ENCODE results near the gene KDM4B. TPM values are rescaled to one million over a fixed set of nuclear protein-coding genes. Genes with fewer than 3 reads are reported as not detected.

KDM4B gene
- total and polyA plus RNA-seq, 5 donors = 18.8 to 37.5 (median 26.6) TPM

DNA sequence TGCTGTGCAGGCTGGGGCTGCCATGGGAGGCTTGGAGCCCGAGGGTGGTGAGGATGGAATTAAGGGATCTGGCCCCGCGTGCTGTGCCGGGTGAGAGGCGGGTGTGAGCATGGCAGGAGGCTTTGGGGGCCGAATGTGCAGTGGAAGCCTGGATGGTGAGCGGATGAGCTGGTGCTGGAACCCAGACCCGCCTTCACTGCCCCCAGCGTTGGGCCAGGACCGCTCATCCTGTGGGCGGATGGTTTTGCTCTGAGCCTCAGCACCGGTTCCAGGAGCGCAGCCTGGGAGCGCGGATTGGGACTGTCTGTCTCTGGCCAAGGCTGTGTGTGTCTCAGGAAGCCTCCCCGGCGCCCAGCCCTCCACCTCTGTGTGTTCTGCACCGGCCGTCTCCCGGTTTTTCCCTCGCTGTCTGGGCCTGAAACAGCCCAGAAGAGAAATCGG lies 16.7 kb downstream of the KDM4B start:
- Histone ChIP-seq H3K4me3 (ENCODE audit: low read length) (no peak overlapping the region), H3K27ac (ENCODE audit: low read length) (no peak overlapping the region), H3K9me3 (ENCODE audit: control insufficient read depth, low read length) (no peaks in the 10 kb centered on the region), H3K4me1 (ENCODE audit: control insufficient read depth, insufficient read depth, low read length) (peaks cover 25% of the 10 kb centered on the region), H3K27me3 (ENCODE audit: control insufficient read depth, insufficient read depth) (no peaks in the 10 kb centered on the region)
- peak in 2 of 3 donors; percentile 53 to 58 for DNase-seq
- peak in 1 of 2 donors; percentile 8 for ATAC-seq
- intact Hi-C loops (cut with DNase I) = loop anchor here in 1 of 4 donors (5.0 kb wide), 1 partner anchor 42 kb away; no protein-coding TSS in a partner anchor
- 76% methylated on average over 22 of the region's 22 CpGs for WGBS

DNA sequence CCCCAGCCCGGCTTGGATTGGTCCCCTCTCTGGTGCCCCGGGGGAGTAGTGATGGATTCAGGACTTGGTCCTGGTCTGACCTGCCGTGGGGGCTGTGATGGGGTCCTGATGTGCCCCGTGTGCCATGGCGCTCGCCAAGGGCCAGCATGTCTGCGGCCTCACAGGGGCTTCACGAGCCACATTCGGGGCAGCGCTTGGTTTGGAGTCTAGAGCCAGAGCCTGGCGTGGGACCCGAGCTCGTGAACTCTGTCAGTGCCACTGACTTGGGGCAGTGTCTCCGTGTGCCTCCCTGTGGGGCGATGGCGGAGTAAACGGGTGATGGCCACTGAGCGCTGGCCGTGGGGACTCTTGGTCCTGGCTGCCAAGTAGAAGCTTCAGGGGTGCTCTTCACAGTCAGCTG lies 17.1 kb downstream of the KDM4B start:
- Histone ChIP-seq H3K9me3 (ENCODE audit: control insufficient read depth, low read length) (no peaks in the 10 kb centered on the region), H3K4me1 (ENCODE audit: control insufficient read depth, insufficient read depth, low read length) (peaks cover 25% of the 10 kb centered on the region), H3K27ac (ENCODE audit: low read length) (no peak overlapping the region), H3K4me3 (ENCODE audit: low read length) (no peak overlapping the region), H3K27me3 (ENCODE audit: control insufficient read depth, insufficient read depth) (no peaks in the 10 kb centered on the region)
- intact Hi-C loops (cut with DNase I) = loop anchor here in 1 of 4 donors (5.0 kb wide), 1 partner anchor 41 kb away; no protein-coding TSS in a partner anchor
- DNase-seq (peak in 2 of 3 donors; percentile 51 to 54), ATAC-seq (no peak)
- WGBS = 83% methylated on average over 19 of the region's 19 CpGs

- H3K4me3 ChIP-seq (ENCODE audit: low read length) = no peak overlapping the region
- H3K4me1 ChIP-seq (ENCODE audit: control insufficient read depth, insufficient read depth, low read length) = peaks cover 25% of the 10 kb centered on the region
- ATAC-seq = peak in 1 of 2 donors; percentile 9
- intact Hi-C loops (cut with DNase I) = loop anchor here in 1 of 4 donors (5.0 kb wide), 1 partner anchor 41 kb away; no protein-coding TSS in a partner anchor
- no peaks in the 10 kb centered on the region for H3K9me3 ChIP-seq (ENCODE audit: control insufficient read depth, low read length)
- H3K27ac ChIP-seq (ENCODE audit: low read length) = no peak overlapping the region
- no peaks in the 10 kb centered on the region for H3K27me3 ChIP-seq (ENCODE audit: control insufficient read depth, insufficient read depth)
- 79% methylated on average over 19 of the region's 19 CpGs for WGBS
- peak in 2 of 3 donors; percentile 43 to 49 for DNase-seq
Measured at GRCh38 chr19:4986471-4986891, 17.6 kb downstream of the KDM4B start.

DNA sequence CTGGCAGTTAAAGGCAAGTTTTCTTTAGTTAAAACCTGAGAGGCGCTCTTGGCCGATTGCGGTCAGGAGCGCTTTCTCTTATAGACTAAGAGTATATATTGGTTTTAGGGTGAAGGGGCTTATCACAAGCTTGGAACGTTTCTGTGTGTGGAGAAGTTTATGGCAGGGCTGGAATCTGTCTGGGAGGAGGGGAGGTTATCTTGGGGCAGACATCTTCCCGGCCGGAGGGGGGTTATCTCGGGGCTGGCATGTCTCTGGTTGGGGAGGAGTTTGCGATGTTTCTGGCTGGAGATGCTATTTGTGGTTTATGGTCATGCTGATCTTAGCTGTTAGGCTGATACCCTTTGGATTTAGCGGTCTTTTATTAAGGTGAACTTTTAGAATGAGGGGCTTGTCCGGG lies 18.3 kb downstream of the KDM4B start:
- H3K27ac ChIP-seq (ENCODE audit: low read length) = no peak overlapping the region
- ATAC-seq (no peak), DNase-seq (peak in 2 of 3 donors; percentile 54 to 56)
- intact Hi-C loops (cut with DNase I) = loop anchor here in 1 of 4 donors (5.0 kb wide), 1 partner anchor 40 kb away; no protein-coding TSS in a partner anchor
- WGBS = 34% methylated on average over 11 of the region's 11 CpGs
- peaks cover 25% of the 10 kb centered on the region for H3K4me1 ChIP-seq (ENCODE audit: control insufficient read depth, insufficient read depth, low read length)
- no peaks in the 10 kb centered on the region for H3K27me3 ChIP-seq (ENCODE audit: control insufficient read depth, insufficient read depth)
- H3K9me3 ChIP-seq (ENCODE audit: control insufficient read depth, low read length) = no peaks in the 10 kb centered on the region
- no peak overlapping the region for H3K4me3 ChIP-seq (ENCODE audit: low read length)

- Histone ChIP-seq H3K9me3 (ENCODE audit: control insufficient read depth, low read length) (no peaks in the 10 kb centered on the region), H3K27ac (ENCODE audit: low read length) (no peak overlapping the region), H3K27me3 (ENCODE audit: control insufficient read depth, insufficient read depth) (no peaks in the 10 kb centered on the region), H3K4me1 (ENCODE audit: control insufficient read depth, insufficient read depth, low read length) (peaks cover 25% of the 10 kb centered on the region), H3K4me3 (ENCODE audit: low read length) (no peak overlapping the region)
- no peak for ATAC-seq
- 65% methylated on average over 24 of the region's 24 CpGs for WGBS
- peak in 2 of 3 donors; percentile 45 to 53 for DNase-seq
- intact Hi-C loops (cut with DNase I) = loop anchor here in 1 of 4 donors (5.0 kb wide), 1 partner anchor 39 kb away; no protein-coding TSS in a partner anchor
Measured at GRCh38 chr19:4987692-4988370, 18.9 kb downstream of the KDM4B start.

- ATAC-seq (peak; percentile 61 to 81), DNase-seq (peak; percentile 77 to 85 (median 78))
- Histone ChIP-seq H3K4me3 (ENCODE audit: low read length) (no peak overlapping the region), H3K9me3 (ENCODE audit: control insufficient read depth, low read length) (no peaks in the 10 kb centered on the region), H3K27ac (ENCODE audit: low read length) (peak overlapping the region; percentile 11), H3K4me1 (ENCODE audit: control insufficient read depth, insufficient read depth, low read length) (peaks cover 21% of the 10 kb centered on the region), H3K27me3 (ENCODE audit: control insufficient read depth, insufficient read depth) (no peaks in the 10 kb centered on the region)
- intact Hi-C loops (cut with DNase I) = loop anchor here in 1 of 4 donors (5.0 kb wide), 1 partner anchor 38 kb away; no protein-coding TSS in a partner anchor
- 27% methylated on average over 13 of the region's 13 CpGs for WGBS
Measured at GRCh38 chr19:4988770-4989251, 19.9 kb downstream of the KDM4B start.

DNA sequence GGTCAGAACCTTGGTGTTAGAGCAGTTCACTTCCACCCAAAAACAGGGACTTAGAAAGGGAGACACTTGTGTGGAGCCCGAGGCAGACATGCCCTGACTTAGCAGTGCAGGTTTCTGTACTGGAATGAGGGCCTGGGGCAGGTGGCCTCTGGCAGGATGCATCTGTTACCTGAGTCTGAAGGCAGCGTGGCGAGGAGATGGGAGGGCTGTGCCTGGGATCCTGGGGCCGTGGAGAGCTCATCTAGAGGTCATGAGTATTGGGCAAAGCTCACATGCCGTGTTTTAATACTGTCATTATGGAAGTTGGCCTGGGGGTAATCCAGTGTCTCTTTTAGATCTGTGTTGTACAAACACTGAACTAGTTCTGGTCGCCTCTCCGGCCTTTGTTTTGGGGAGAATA lies 21.4 kb downstream of the KDM4B start:
- WGBS = 81% methylated on average over 7 of the region's 7 CpGs
- Histone ChIP-seq H3K27me3 (ENCODE audit: control insufficient read depth, insufficient read depth) (no peaks in the 10 kb centered on the region), H3K4me3 (ENCODE audit: low read length) (no peak overlapping the region), H3K4me1 (ENCODE audit: control insufficient read depth, insufficient read depth, low read length) (peaks cover 17% of the 10 kb centered on the region), H3K9me3 (ENCODE audit: control insufficient read depth, low read length) (no peaks in the 10 kb centered on the region), H3K27ac (ENCODE audit: low read length) (no peak overlapping the region)
- DNase-seq = peak in 1 of 3 donors; percentile 40
- ATAC-seq = no peak
- intact Hi-C loops (cut with DNase I) = no loop called here

- H3K27ac ChIP-seq (ENCODE audit: low read length) = no peak overlapping the region
- H3K4me1 ChIP-seq (ENCODE audit: control insufficient read depth, insufficient read depth, low read length) = peaks cover 16% of the 10 kb centered on the region
- H3K27me3 ChIP-seq (ENCODE audit: control insufficient read depth, insufficient read depth) = no peaks in the 10 kb centered on the region
- intact Hi-C loops (cut with DNase I) = no loop called here
- H3K9me3 ChIP-seq (ENCODE audit: control insufficient read depth, low read length) = no peaks in the 10 kb centered on the region
- ATAC-seq = no peak
- DNase-seq = peak in 1 of 3 donors; percentile 10
- WGBS = 75% methylated on average over 9 of the region's 9 CpGs
- no peak overlapping the region for H3K4me3 ChIP-seq (ENCODE audit: low read length)
Measured at GRCh38 chr19:4991538-4991937, 22.6 kb downstream of the KDM4B start.

- intact Hi-C loops (cut with DNase I) = no loop called here
- Histone ChIP-seq H3K9me3 (ENCODE audit: control insufficient read depth, low read length) (no peaks in the 10 kb centered on the region), H3K27me3 (ENCODE audit: control insufficient read depth, insufficient read depth) (no peaks in the 10 kb centered on the region), H3K4me1 (ENCODE audit: control insufficient read depth, insufficient read depth, low read length) (peaks cover 16% of the 10 kb centered on the region), H3K27ac (ENCODE audit: low read length) (no peak overlapping the region), H3K4me3 (ENCODE audit: low read length) (no peak overlapping the region)
- 73% methylated on average over 13 of the region's 13 CpGs for WGBS
- ATAC-seq (no peak), DNase-seq (peak in 1 of 3 donors; percentile 7)
Measured at GRCh38 chr19:4991996-4992698, 23.2 kb downstream of the KDM4B start.

GRCh38 chr19:4993683-4994082 lies 24.8 kb downstream of the KDM4B start:
- H3K27me3 ChIP-seq (ENCODE audit: control insufficient read depth, insufficient read depth) = no peaks in the 10 kb centered on the region
- H3K4me3 ChIP-seq (ENCODE audit: low read length) = no peak overlapping the region
- WGBS = 91% methylated on average over 3 of the region's 3 CpGs
- intact Hi-C loops (cut with DNase I) = no loop called here
- ATAC-seq (no peak), DNase-seq (peak in 1 of 3 donors; percentile 3)
- H3K4me1 ChIP-seq (ENCODE audit: control insufficient read depth, insufficient read depth, low read length) = peaks cover 4% of the 10 kb centered on the region
- no peak overlapping the region for H3K27ac ChIP-seq (ENCODE audit: low read length)
- no peaks in the 10 kb centered on the region for H3K9me3 ChIP-seq (ENCODE audit: control insufficient read depth, low read length)

GRCh38 chr19:4996701-4997100 lies 27.8 kb downstream of the KDM4B start:
- intact Hi-C loops (cut with DNase I) = no loop called here
- WGBS = 79% methylated on average over 5 of the region's 5 CpGs
- Histone ChIP-seq H3K9me3 (ENCODE audit: control insufficient read depth, low read length) (no peaks in the 10 kb centered on the region), H3K4me3 (ENCODE audit: low read length) (no peak overlapping the region), H3K4me1 (ENCODE audit: control insufficient read depth, insufficient read depth, low read length) (no peaks in the 10 kb centered on the region), H3K27ac (ENCODE audit: low read length) (no peak overlapping the region), H3K27me3 (ENCODE audit: control insufficient read depth, insufficient read depth) (no peaks in the 10 kb centered on the region)
- ATAC-seq = no peak
- peak in 1 of 3 donors; percentile 9 for DNase-seq
